ENCODE data around the gene OPN4.

OPN4 gene

GRCh38 chr10:86678999-86679792, 24.8 kb downstream of the OPN4 start:
- no peak for DNase-seq (ENCODE audit: low spot score)
- FAIRE-seq: no peak

- DNase-seq (ENCODE audit: low spot score): no peak
- FAIRE-seq: no peak
Observed at GRCh38 chr10:86681047-86681446, 26.7 kb downstream of the OPN4 start.

GRCh38 chr10:86681722-86682386, 27.5 kb downstream of the OPN4 start:
- FAIRE-seq: no peak
- no peak for DNase-seq (ENCODE audit: low spot score)

- no peak for DNase-seq (ENCODE audit: low spot score)
- no peak for FAIRE-seq
Observed at GRCh38 chr10:86682675-86683074, 28.3 kb downstream of the OPN4 start.

GRCh38 chr10:86684331-86685097, 30.2 kb downstream of the OPN4 start:
- FAIRE-seq (no peak), DNase-seq (ENCODE audit: low spot score) (no peak)

- no peak for FAIRE-seq
- no peak for DNase-seq (ENCODE audit: low spot score)
Observed at GRCh38 chr10:86685416-86685815, 31.1 kb downstream of the OPN4 start.

- FAIRE-seq (no peak), DNase-seq (ENCODE audit: low spot score) (no peak)
Observed at GRCh38 chr10:86685893-86686632, 31.7 kb downstream of the OPN4 start.

- DNase-seq (ENCODE audit: low spot score) (no peak), FAIRE-seq (no peak)
Observed at GRCh38 chr10:86686972-86687371, 32.6 kb downstream of the OPN4 start.

- DNase-seq (ENCODE audit: low spot score) (no peak), FAIRE-seq (no peak)
Observed at GRCh38 chr10:86687750-86688149, 33.4 kb downstream of the OPN4 start.

- peak; percentile 52 for DNase-seq (ENCODE audit: low spot score)
- no peak for FAIRE-seq
Observed at GRCh38 chr10:86688398-86688921, 34.1 kb downstream of the OPN4 start.

- no peak for FAIRE-seq
- DNase-seq (ENCODE audit: low spot score): no peak
Observed at GRCh38 chr10:86689146-86689545, 34.8 kb downstream of the OPN4 start.

GRCh38 chr10:86690231-86690630, 35.9 kb downstream of the OPN4 start:
- FAIRE-seq: no peak

GRCh38 chr10:86690657-86691084, 36.3 kb downstream of the OPN4 start:
- FAIRE-seq: no peak
- DNase-seq (ENCODE audit: low spot score): no peak

More at GRCh38 chr10:86690231-86690630, 35.9 kb downstream of the OPN4 start:
- no peak for DNase-seq (ENCODE audit: low spot score)

GRCh38 chr10:86691333-86692022, 37.1 kb downstream of the OPN4 start:
- FAIRE-seq: no peak
- DNase-seq (ENCODE audit: low spot score): no peak

GRCh38 chr10:86692023-86692514, 37.7 kb downstream of the OPN4 start:
- DNase-seq (ENCODE audit: low spot score) (no peak), FAIRE-seq (no peak)

GRCh38 chr10:86692664-86693063, 38.3 kb downstream of the OPN4 start:
- no peak for DNase-seq (ENCODE audit: low spot score)
- no peak for FAIRE-seq

- DNase-seq (ENCODE audit: low spot score) (no peak), FAIRE-seq (no peak)
Observed at GRCh38 chr10:86693275-86693674, 38.9 kb downstream of the OPN4 start.

GRCh38 chr10:86693721-86694369, 39.5 kb downstream of the OPN4 start:
- DNase-seq (ENCODE audit: low spot score) (peak; percentile 8), FAIRE-seq (no peak)

- FAIRE-seq (no peak), DNase-seq (ENCODE audit: low spot score) (no peak)
Observed at GRCh38 chr10:86698207-86698940, 44.0 kb downstream of the OPN4 start.
